ENCODE results near the gene KRTAP19-7.

The KRTAP19-7 gene
- long read RNA-seq: 0 reads

GRCh38 chr21:30561264-30561895 is at the start of gene KRTAP19-7:
KRTAP19-7 (minus strand) TSS chr21:30561314; CDS start chr21:30561289, 25 bp downstream.
- no peak for TF ChIP-seq SPI1 (IDR thresholded peaks at IDR 0.05; ENCODE audit: borderline replicate concordance, low read depth)
- TF ChIP-seq REST (IDR thresholded peaks at IDR 0.05; ENCODE audit: insufficient replicate concordance, low read depth): no peak
- no peak for TF ChIP-seq POLR2AphosphoS5 (IDR thresholded peaks at IDR 0.05; ENCODE audit: low read depth)
- H3K4me3 ChIP-seq (replicated peaks; ENCODE audit: insufficient read depth, low read length): no peak within 1 kb of the TSS
- DNase-seq (ENCODE audit: low read depth in 1 of 2, low spot score in 1 of 2): no peak
- no peaks in the 10 kb centered on the region for H3K27me3 ChIP-seq (ENCODE audit: insufficient read depth, poor library complexity, severe bottlenecking)
- no peak within 1 kb of the TSS for H3K27ac ChIP-seq (replicated peaks)

GRCh38 chr21:30605968-30606367 is 44.9 kb upstream of the KRTAP19-7 start:
- DNase-seq (ENCODE audit: low read depth in 1 of 2, low spot score in 1 of 2): no peak
- H3K4me3 ChIP-seq (replicated peaks; ENCODE audit: insufficient read depth, low read length): no peak overlapping the region
- H3K27ac ChIP-seq (replicated peaks): no peak overlapping the region
- TF ChIP-seq REST (IDR thresholded peaks at IDR 0.05; ENCODE audit: insufficient replicate concordance, low read depth) (no peak), SPI1 (IDR thresholded peaks at IDR 0.05; ENCODE audit: borderline replicate concordance, low read depth) (no peak), GABPA (IDR thresholded peaks at IDR 0.05; ENCODE audit: low read depth) (no peak)
- no peaks in the 10 kb centered on the region for H3K27me3 ChIP-seq (ENCODE audit: insufficient read depth, poor library complexity, severe bottlenecking)

- Histone ChIP-seq H3K27ac (replicated peaks) (no peak within 1 kb of the TSS), H3K27me3 (ENCODE audit: insufficient read depth, poor library complexity, severe bottlenecking) (no peaks in the 10 kb centered on the region), H3K4me3 (replicated peaks; ENCODE audit: insufficient read depth, low read length) (no peak within 1 kb of the TSS)
- TF ChIP-seq CTCF (IDR thresholded peaks at IDR 0.05; ENCODE audit: insufficient read depth, low read length) (no peak), GABPA (IDR thresholded peaks at IDR 0.05; ENCODE audit: low read depth) (no peak), POLR2AphosphoS5 (IDR thresholded peaks at IDR 0.05; ENCODE audit: low read depth) (no peak), REST (IDR thresholded peaks at IDR 0.05; ENCODE audit: insufficient replicate concordance, low read depth) (no peak)
- DNase-seq (ENCODE audit: low read depth in 1 of 2, low spot score in 1 of 2): no peak
These were observed 39.7 kb upstream of the KRTAP19-7 start, which contains the start of gene KRTAP22-1 for GRCh38 chr21:30600787-30601186. KRTAP22-1 (plus strand) TSS chr21:30601087.

- Histone ChIP-seq H3K27me3 (ENCODE audit: insufficient read depth, poor library complexity, severe bottlenecking) (no peaks in the 10 kb centered on the region), H3K4me3 (replicated peaks; ENCODE audit: insufficient read depth, low read length) (no peak within 1 kb of the TSS), H3K27ac (replicated peaks) (no peak within 1 kb of the TSS)
- no peak for DNase-seq (ENCODE audit: low read depth in 1 of 2, low spot score in 1 of 2)
- TF ChIP-seq REST (IDR thresholded peaks at IDR 0.05; ENCODE audit: insufficient replicate concordance, low read depth) (no peak), CTCF (IDR thresholded peaks at IDR 0.05; ENCODE audit: insufficient read depth, low read length) (no peak), GABPA (IDR thresholded peaks at IDR 0.05; ENCODE audit: low read depth) (no peak), POLR2AphosphoS5 (IDR thresholded peaks at IDR 0.05; ENCODE audit: low read depth) (no peak), SPI1 (IDR thresholded peaks at IDR 0.05; ENCODE audit: borderline replicate concordance, low read depth) (no peak)
These were observed 37.7 kb upstream of the KRTAP19-7 start, which contains the start of gene KRTAP6-2 for GRCh38 chr21:30598802-30599201. KRTAP6-2 (minus strand) TSS chr21:30598902; CDS start chr21:30598874, 28 bp downstream.
